K562 (cell line): Measurements from ENCODE around the gene CTNNA3. TPM values are rescaled to one million over a fixed set of nuclear protein-coding genes. Genes with fewer than 3 reads are reported as not detected.

Source experiments
- ATAC-seq: fragments of 200-7000 bp; cut with Tn5 transposase; 3 replicates; pipeline ENCODE4 v1.9.1; 2020; ENCODE audit warnings: moderate library complexity
- BruUV-seq: library from RNA; stranded (reverse); fragments of 400-500 nt; replicated peaks from 2 replicates; lab custom pipeline; 2021; lab: Mats Ljungman, UMichigan
- CTCF ChIA-PET: fragments of 300-600 bp; formaldehyde crosslinking; extraction: SDS; loops from one replicate; lab custom pipeline; 2021; ENCODE audit warnings: low intra/inter-chr PET ratio; lab: Yijun Ruan, JAX
- POLR2A ChIA-PET: fragments of 300-600, 350-650 bp; sonication (Branson Sonifier 250); formaldehyde crosslinking; extraction: SDS; loops from one replicate; lab custom pipeline; 2021; ENCODE audit warnings: antibody characterized with exemption, inconsistent platforms; lab: Yijun Ruan, JAX
- DNase-seq, 4 experiments: peaks; one replicate each; pipeline versions ENCODE4 v3.0.0 to v3.0.0-alpha.2; 2011 to 2018; ENCODE audit warnings: low spot score in 3 of 4, mixed read lengths in 3 of 4; ENCODE audit errors: extremely low read depth in 1 of 4
- FAIRE-seq: peaks from 2 replicates; lab custom pipeline; 2011; peaks lifted over from hg19 to GRCh38; lab: Jason Lieb, UNC
- H2AFZ ChIP-seq: 2 replicates; pipeline ENCODE4 v1.6.0; 2011; ENCODE audit warnings: low read depth, low read length, control low read depth, inconsistent platforms
- H3K27ac ChIP-seq: fragments of 200-600 bp; 3 replicates; pipeline ENCODE4 v1.8.0; 2011; ENCODE audit warnings: low read depth, mild to moderate bottlenecking, control low read depth, inconsistent platforms, low read length, moderate library complexity, mixed read lengths; ENCODE audit errors: extremely low read depth
- H3K27me3 ChIP-seq, 2 experiments: fragments of 300-600 bp in 1 of 2; 2 replicates in 1 of 2; 3 replicates in 1 of 2; pipeline versions ENCODE4 v1.6.0 to v1.8.0; 2011; ENCODE audit warnings: inconsistent platforms in 2 of 2, low read length in 2 of 2, mild to moderate bottlenecking in 1 of 2, mixed read lengths in 1 of 2, moderate library complexity in 1 of 2; ENCODE audit not compliant: control insufficient read depth in 2 of 2, insufficient read depth in 2 of 2
- H3K36me3 ChIP-seq: fragments of 300-600 bp; 3 replicates; pipeline ENCODE4 v1.8.0; 2011; ENCODE audit warnings: mild to moderate bottlenecking, low read length, inconsistent platforms; ENCODE audit not compliant: control insufficient read depth, insufficient read depth
- H3K4me1 ChIP-seq, 2 experiments: fragments of 200-600 bp in 1 of 2; replicated peaks in 1 of 2; 2 replicates in 1 of 2; 3 replicates in 1 of 2; pipeline versions ENCODE4 v1.5.1 to v1.8.0; 2011; ENCODE audit warnings: inconsistent platforms in 2 of 2, low read length in 2 of 2, mild to moderate bottlenecking in 1 of 2, mixed read lengths in 1 of 2, moderate library complexity in 1 of 2; ENCODE audit not compliant: control insufficient read depth in 2 of 2, insufficient read depth in 2 of 2
- H3K4me2 ChIP-seq: 2 replicates; pipeline ENCODE4 v1.6.1; 2011; ENCODE audit warnings: low read length, control low read depth, inconsistent platforms, mixed read lengths; ENCODE audit not compliant: insufficient read depth
- H3K4me3 ChIP-seq: fragments of 200-600 bp; sonication (generic), shearing (Covaris generic); 2 replicates; pipeline ENCODE4 v1.5.1; 2016; ENCODE audit warnings: control low read depth, inconsistent platforms
- H3K79me2 ChIP-seq: fragments of 200-600 bp; 3 replicates; pipeline ENCODE4 v1.8.0; 2011; ENCODE audit warnings: low read length, inconsistent platforms; ENCODE audit not compliant: control insufficient read depth, insufficient read depth
- H3K9ac ChIP-seq, 2 experiments: 2 replicates each; pipeline versions ENCODE4 v1.6.0 to v1.6.1; 2011; ENCODE audit warnings: low read depth in 2 of 2, low read length in 2 of 2, control low read depth in 1 of 2, inconsistent platforms in 1 of 2, mild to moderate bottlenecking in 1 of 2, mixed read lengths in 1 of 2; ENCODE audit not compliant: insufficient read depth in 1 of 2
- H3K9me1 ChIP-seq: one replicate; pipeline ENCODE4 v1.6.0; 2011; ENCODE audit warnings: inconsistent platforms, mild to moderate bottlenecking, low read length, moderate library complexity; ENCODE audit not compliant: control insufficient read depth, insufficient read depth
- H3K9me3 ChIP-seq: replicated peaks from 2 replicates; pipeline ENCODE4 v1.5.1; 2011; ENCODE audit warnings: low read depth, low read length, inconsistent platforms; ENCODE audit not compliant: control insufficient read depth, insufficient read depth
- H4K20me1 ChIP-seq: replicated peaks from 2 replicates; pipeline ENCODE4 v1.6.1; 2011; ENCODE audit warnings: low read length, inconsistent platforms, mixed read lengths; ENCODE audit not compliant: control insufficient read depth, insufficient read depth
- ARID2 ChIP-seq: fragments of 450-650 bp; IDR thresholded peaks from 2 replicates; pipeline ENCODE4 v1.6.1; 2017; ENCODE audit warnings: antibody characterized with exemption, mild to moderate bottlenecking
- BRF2 ChIP-seq: IDR thresholded peaks from 3 replicates; pipeline ENCODE4 v1.6.1; 2011; ENCODE audit warnings: borderline replicate concordance, mild to moderate bottlenecking; ENCODE audit not compliant: insufficient read length, insufficient read depth
- CREM ChIP-seq: IDR thresholded peaks from 2 replicates; pipeline ENCODE4 v1.6.1; 2014; ENCODE audit warnings: antibody characterized with exemption, low read depth
- FOXJ2 ChIP-seq: fragments of 200-800 bp; sonication (Bioruptor generic); IDR thresholded peaks from 2 replicates; pipeline ENCODE4 v1.6.1; 2016; ENCODE audit warnings: missing genetic modification characterization, missing compliant biosample characterization
- HNRNPUL1 ChIP-seq: fragments of 200-400 bp; formaldehyde crosslinking; IDR thresholded peaks from 2 replicates; pipeline ENCODE4 v1.6.1; 2017; ENCODE audit warnings: low read length
- KDM2B ChIP-seq: fragments of 250-450 bp; sonication (Bioruptor Pico); IDR thresholded peaks from 2 replicates; pipeline ENCODE4 v1.8.0; 2021; ENCODE audit warnings: mild to moderate bottlenecking, moderate library complexity
- MAFG ChIP-seq: fragments of 450-650 bp; conservative IDR thresholded peaks from 2 replicates; pipeline ENCODE4 v1.6.1; 2016; ENCODE audit warnings: missing genetic modification characterization, missing compliant biosample characterization
- MED1 ChIP-seq: sonication (generic); formaldehyde crosslinking; IDR thresholded peaks from 2 replicates; pipeline ENCODE4 v1.8.1; 2023; ENCODE audit warnings: missing genetic modification reagents, borderline replicate concordance
- NELFE ChIP-seq: IDR thresholded peaks from 2 replicates; pipeline ENCODE4 v1.6.1; 2011; ENCODE audit warnings: mild to moderate bottlenecking; ENCODE audit not compliant: insufficient read depth, insufficient read length
- NKRF ChIP-seq: fragments of 450-650 bp; IDR thresholded peaks from 2 replicates; pipeline ENCODE4 v1.6.1; 2016; ENCODE audit warnings: borderline replicate concordance
- PPARD ChIP-seq: fragments of 250-450 bp; sonication (Bioruptor Pico); IDR thresholded peaks from 2 replicates; pipeline ENCODE4 v1.8.0; 2022; ENCODE audit warnings: inconsistent platforms, mild to moderate bottlenecking, moderate library complexity
- SMARCA4 ChIP-seq: fragments of 450-650 bp; IDR thresholded peaks from 2 replicates; pipeline ENCODE4 v1.6.1; 2016
- TARDBP ChIP-seq: fragments of 450-650 bp; IDR thresholded peaks from 2 replicates; pipeline ENCODE4 v1.6.1; 2016
- TRIM25 ChIP-seq: fragments of 450-650 bp; IDR thresholded peaks from 2 replicates; pipeline ENCODE4 v1.7.0; 2016; ENCODE audit warnings: borderline replicate concordance
- ZBTB43 ChIP-seq: sonication (generic); formaldehyde crosslinking; IDR thresholded peaks from 2 replicates; pipeline ENCODE4 v1.8.0; 2023; ENCODE audit warnings: mild to moderate bottlenecking, missing genetic modification reagents
- ZNF174 ChIP-seq: fragments of 250-450 bp; sonication (Bioruptor Pico); IDR thresholded peaks from 2 replicates; pipeline ENCODE4 v1.4.0; 2020; ENCODE audit warnings: mild to moderate bottlenecking
- ZNF224 ChIP-seq: sonication (generic); formaldehyde crosslinking; IDR thresholded peaks from 2 replicates; pipeline ENCODE4 v1.8.0; 2022; ENCODE audit warnings: mild to moderate bottlenecking, missing genetic modification reagents
- WGBS: fragments of 100-300 bp; shearing (Covaris generic); methylation state at CpG from one replicate; pipeline ENCODE4 v1.1.6; 2016; ENCODE audit warnings: low coverage, mixed read lengths; ENCODE audit not compliant: insufficient coverage; ENCODE audit errors: missing lambda C conversion rate; 5-methylcytosine and 5-hydroxymethylcytosine counted together
- in situ Hi-C: fragments of 300-500 bp; cut with MboI; formaldehyde crosslinking; loops from 4 replicates; pipeline ENCODE4 v1.15.0; 2018; ENCODE audit warnings: inconsistent platforms, mixed read lengths
- intact Hi-C: fragments of 100-400 bp; cut with micrococcal nuclease; formaldehyde crosslinking; loops from 2 replicates; pipeline ENCODE4 v1.14.2; 2022
- polyA plus RNA-seq, 8 experiments: library from polyadenylated mRNA; depleted of rRNA in 4 of 8; stranded (reverse) in 5 of 8; unstranded in 3 of 8; fragments of >200 nt; fragmentation: Nextera tagmentation in 2 of 8; fragmentation: Illumina TruSeq in 1 of 8; extraction: Ambion mirVana in 2 of 8; extraction: Trizol in 1 of 8; gene quantifications; 2 replicates each; pipeline versions ENCODE4 v1.2.1 to v1.2.3, GENCODE V29; 2011 to 2014; ENCODE audit warnings: inconsistent platforms in 1 of 8, missing spikeins in 1 of 8
- total RNA-seq, 7 experiments: library from RNA; depleted of rRNA in 6 of 7; stranded (reverse); fragments of >200 nt in 6 of 7; fragmentation: Illumina TruSeq in 2 of 7; extraction: Trizol in 2 of 7; gene quantifications; 2 replicates each; pipeline versions ENCODE4 v1.2.1 to v1.2.3, GENCODE V29; 2011 to 2021; ENCODE audit warnings: low replicate concordance in 1 of 7

The CTNNA3 gene
- total and polyA plus RNA-seq, 9 of the 15 experiments (the other 6 are each of a cell fraction or from before 2014, with no cell fraction given), result 0.04 TPM; not detected in 8

GRCh38 chr10:67222934-67223333 is 473.1 kb downstream of the CTNNA3 start (continued):
- TF ChIP-seq HNRNPUL1, result no peak
- no peak for TF ChIP-seq ARID2
- no peak for TF ChIP-seq MAFG
- no peak for TF ChIP-seq ZNF224 (CRISPR knock-in tag)
- no peak for TF ChIP-seq ZBTB43 (CRISPR knock-in tag)
- no peak for TF ChIP-seq TRIM25
- no peak for TF ChIP-seq ZNF174 (CRISPR knock-in tag)
- no peak for TF ChIP-seq NELFE
- TF ChIP-seq PPARD (CRISPR knock-in tag), result no peak

GRCh38 chr10:67221939-67222494 is 474.0 kb downstream of the CTNNA3 start:
- intact Hi-C loops (no loop called here), in situ Hi-C loops (no loop called here)
- no peaks in the 10 kb centered on the region for H4K20me1 ChIP-seq
- POLR2A ChIA-PET, result interaction anchor here (0.6 kb wide), 1 partner anchor 563 kb away, joined by 3 read pairs; no protein-coding TSS in a partner anchor
- no peaks in the 10 kb centered on the region for H3K36me3 ChIP-seq
- ATAC-seq (no peak), FAIRE-seq (no peak), DNase-seq (no peak)
- no peak overlapping the region for H3K9ac ChIP-seq
- no peaks in the 10 kb centered on the region for H3K4me1 ChIP-seq
- H3K27ac ChIP-seq, result no peak overlapping the region
- no peak overlapping the region for H3K4me2 ChIP-seq
- BruUV-seq, result no TSS peak
- WGBS, result 0% methylated on average over 4 of the region's 4 CpGs
- no peak overlapping the region for H2AFZ ChIP-seq
- H3K9me1 ChIP-seq, result no peaks in the 10 kb centered on the region
- H3K4me3 ChIP-seq, result no peak overlapping the region
- no peaks in the 10 kb centered on the region for H3K9me3 ChIP-seq
- CTCF ChIA-PET, result no interaction called here
- no peaks in the 10 kb centered on the region for H3K79me2 ChIP-seq
- H3K27me3 ChIP-seq, result no peaks in the 10 kb centered on the region
- TF ChIP-seq NKRF (no peak), KDM2B (CRISPR knock-in tag) (no peak), SMARCA4 (no peak), MED1 (CRISPR knock-in tag) (no peak), TARDBP (no peak), FOXJ2 (tag) (no peak), CREM (no peak), BRF2 (no peak)
